HG02938 (cell line): ENCODE measurements around the gene TULP4.
A peak's percentile ranks its signal among the peaks of the same experiment; 100 is the strongest.

Experiments
- ATAC-seq: cut with Tn5 transposase; IDR thresholded peaks from one replicate; pipeline ENCODE4 v1.9.1; 2021; ENCODE audit warnings: mild to moderate bottlenecking, moderate library complexity; ENCODE audit not compliant: unreplicated experiment

Gene TULP4, protein sequence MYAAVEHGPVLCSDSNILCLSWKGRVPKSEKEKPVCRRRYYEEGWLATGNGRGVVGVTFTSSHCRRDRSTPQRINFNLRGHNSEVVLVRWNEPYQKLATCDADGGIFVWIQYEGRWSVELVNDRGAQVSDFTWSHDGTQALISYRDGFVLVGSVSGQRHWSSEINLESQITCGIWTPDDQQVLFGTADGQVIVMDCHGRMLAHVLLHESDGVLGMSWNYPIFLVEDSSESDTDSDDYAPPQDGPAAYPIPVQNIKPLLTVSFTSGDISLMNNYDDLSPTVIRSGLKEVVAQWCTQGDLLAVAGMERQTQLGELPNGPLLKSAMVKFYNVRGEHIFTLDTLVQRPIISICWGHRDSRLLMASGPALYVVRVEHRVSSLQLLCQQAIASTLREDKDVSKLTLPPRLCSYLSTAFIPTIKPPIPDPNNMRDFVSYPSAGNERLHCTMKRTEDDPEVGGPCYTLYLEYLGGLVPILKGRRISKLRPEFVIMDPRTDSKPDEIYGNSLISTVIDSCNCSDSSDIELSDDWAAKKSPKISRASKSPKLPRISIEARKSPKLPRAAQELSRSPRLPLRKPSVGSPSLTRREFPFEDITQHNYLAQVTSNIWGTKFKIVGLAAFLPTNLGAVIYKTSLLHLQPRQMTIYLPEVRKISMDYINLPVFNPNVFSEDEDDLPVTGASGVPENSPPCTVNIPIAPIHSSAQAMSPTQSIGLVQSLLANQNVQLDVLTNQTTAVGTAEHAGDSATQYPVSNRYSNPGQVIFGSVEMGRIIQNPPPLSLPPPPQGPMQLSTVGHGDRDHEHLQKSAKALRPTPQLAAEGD (N-terminal part only)

DNA sequence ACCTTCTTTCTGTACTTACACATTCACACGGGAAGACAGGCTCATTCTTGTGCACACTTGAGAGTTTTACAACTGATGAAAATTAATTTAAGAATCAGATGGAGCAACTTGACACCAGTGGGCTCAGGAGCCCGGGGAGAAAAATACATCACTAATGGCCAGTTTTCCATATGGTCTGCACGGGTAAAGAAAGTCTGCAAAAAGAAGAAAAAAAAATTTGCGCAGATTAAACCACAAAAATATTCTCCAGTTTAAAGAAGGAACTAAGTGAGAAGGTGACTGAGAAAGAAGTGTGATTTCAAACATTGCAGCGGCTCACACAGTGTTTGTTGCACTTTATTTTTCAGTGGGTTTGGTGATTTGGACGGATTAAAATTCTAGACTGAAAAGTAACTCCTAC, at the start of gene TULP4:
TSS of gene TULP4 (plus strand) at position 301 of the 400 bp plus-strand sequence. CDS start 1,552 bp downstream, outside the sequence.
- ATAC-seq: no peak

DNA sequence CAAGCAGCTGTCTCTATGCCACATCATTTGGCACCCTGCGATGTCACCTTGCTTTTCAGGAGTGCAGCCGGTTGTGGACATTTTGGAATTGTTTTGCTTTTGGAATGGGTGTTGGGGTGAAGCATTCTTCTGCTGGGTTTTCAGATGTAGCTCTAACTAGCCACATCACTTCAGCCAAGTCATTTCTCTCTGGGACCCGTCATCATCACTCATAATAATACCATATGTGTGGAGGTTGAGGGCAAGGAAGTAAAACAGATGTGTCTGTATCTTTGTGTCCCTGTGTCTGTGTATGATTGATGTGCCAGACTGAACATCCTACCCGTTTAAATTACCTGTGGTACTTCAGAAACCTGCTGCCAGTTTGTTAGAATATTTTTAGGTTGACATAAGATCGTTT, 49.5 kb upstream of the TULP4 start:
- ATAC-seq: no peak

DNA sequence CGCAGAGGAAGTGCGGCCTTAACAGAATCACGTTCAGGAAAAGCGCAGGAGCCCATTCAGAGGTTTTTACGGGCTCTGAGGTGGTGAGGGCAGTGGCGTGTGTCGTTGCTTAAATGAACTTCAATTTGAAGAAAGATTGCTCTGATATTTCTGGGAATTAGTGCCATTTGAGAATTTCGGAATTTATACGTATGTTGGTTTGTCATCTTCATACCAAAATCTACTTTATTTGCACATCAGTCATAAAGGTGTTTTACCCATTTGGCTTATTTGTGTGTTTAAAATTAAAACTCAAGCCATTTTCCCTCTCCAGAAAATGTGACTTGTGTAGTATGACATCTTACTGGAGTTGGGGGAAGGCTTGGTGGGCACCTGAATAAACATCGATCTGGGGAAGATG, 48.1 kb upstream of the TULP4 start:
- ATAC-seq: no peak

DNA sequence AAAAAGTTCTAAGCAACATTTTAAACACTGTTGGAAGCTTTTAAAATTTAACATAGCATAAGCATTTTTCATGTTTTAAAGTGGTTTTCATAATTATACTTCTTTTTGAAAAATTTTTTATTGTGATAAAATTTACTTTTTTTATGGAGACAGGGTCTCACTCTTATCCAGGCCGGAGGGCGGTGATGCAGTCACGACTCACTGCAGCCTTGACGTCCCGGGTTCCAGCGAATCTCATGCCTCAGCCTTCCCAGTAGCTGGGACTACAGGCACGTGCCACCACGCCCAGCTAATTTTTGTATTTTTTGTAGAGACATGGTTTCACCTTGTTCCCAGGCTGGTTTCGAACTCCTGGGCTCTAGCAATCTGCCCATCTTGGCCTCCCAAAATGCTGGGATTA, 46.1 kb upstream of the TULP4 start:
- no peak for ATAC-seq

DNA sequence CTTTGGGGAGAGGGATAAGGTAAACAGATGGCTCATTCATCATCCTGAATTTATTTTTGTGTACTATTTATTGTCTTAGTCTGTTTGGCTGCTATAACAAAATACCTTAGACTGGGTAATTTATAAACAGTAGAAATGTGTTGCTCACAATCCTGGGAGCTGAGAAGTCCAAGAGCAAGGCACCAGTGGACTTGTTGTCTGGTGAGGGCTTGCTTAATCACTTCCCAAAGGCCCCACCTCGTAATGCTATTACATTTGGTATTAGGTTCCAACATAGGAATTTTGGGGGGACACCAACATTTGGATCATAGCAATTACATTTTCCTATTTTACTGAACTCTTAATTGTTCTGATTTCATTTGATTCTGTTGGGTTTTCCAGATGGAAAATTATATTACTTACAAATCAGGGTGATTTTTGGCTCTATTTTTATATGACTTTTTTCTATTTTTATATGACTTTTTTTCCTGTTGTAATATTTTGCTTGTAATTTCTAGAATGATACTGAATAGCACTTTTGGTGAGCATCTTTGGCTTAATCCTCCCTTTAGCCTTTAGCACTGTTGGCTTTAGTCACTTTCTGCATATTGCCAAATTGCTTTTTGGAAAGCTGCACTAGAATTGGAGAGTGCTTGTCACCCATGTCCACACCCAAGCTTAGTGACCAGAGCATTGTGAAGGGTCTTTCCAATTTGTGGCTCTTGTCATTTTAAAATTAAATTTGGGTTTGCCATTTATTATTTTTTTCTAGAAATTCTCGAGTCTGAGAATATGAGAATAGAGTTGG, 43.7 kb upstream of the TULP4 start:
- ATAC-seq: no peak

DNA sequence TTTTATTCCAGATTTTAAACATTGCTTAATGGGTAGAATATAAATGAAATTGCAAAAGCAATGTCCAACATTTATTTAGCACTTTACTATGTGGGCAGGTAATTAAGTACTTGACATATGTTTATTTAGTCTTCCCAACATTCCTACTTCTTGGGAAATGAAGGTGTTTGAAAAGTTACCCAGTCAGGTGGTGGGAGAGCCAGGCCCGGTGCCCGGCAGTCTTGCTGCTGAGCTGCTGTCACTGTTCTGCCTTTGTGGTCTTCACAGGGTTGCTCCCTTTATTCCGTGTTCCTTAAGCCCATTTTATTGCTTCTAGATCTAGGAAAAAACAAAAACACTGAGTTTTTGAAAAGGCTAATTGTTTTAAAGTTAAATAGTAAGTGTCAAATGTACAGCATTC, 42.6 kb upstream of the TULP4 start:
- no peak for ATAC-seq

DNA sequence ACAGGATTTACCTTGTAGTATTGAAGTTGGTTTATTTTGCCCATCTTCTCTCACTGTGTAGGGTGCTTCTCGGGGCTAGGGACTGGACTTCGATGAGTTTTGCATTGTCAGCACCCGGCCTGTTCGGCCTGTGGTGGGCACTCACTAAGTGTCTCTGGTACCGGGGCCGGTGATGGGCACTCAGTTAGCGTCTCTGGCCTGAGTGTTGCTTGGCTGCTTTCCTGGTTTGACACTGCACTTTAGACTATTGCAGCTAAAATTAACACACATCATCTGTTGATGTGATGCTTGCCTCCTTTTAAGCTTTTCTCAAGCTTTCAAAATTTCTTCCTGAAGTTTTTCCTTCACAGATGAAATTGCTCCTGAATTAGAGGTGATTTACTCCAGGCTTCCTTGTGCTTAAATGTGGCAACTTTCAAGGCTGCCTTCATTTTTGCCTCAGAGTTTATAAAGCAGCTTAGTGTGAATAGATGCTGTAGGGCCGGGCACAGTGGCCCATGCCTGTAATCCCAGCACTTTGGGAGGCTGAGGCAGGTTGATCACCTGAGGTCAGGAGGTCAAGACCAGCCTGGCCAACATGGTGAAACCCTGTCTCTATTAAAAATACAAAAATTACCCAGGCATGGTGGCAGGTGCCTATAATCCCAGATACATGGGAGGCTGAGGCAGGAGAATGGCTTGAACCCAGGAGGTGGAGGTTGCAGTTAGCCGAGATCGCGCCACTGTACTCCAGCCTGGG, 41.7 kb upstream of the TULP4 start:
- ATAC-seq: no peak

DNA sequence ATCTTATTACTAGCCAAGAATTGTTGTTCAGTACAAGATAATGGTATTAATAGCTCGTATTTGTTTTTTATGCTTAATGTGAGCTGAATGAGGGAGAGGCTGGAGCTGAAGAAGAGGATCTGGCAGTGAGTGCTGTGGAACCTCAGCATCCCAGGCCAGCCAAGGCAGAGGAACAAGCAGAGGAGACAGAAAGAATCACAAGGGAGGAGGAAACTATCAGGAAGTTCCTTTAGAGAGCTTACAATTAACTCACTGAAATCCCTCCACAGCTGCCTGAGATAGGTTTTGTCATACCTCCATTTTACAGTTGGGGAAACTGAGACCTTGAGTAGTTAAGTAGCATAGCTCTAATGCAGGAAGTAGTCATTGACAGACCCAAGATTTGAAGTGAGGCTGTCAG, 39.9 kb upstream of the TULP4 start:
- ATAC-seq: no peak

DNA sequence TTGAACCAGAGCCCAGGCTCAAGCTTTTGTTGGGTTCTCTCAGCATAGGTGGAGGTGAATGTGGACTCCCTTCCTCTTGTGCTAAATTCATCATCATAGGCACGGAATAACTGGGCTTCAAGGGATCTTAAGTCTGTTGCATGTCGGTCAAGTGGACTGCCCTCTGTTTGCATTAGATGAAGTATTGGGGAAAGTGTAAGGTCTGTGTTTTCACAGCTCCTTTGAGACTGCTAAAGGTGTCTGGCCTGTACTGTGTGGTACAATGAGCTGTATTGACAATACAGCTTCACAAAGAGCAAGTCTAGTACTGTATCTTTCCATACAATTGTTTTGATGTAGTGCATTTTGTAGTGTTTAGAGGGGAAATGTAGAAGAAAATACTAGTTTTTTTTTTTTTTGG, 34.3 kb upstream of the TULP4 start:
- ATAC-seq: no peak

DNA sequence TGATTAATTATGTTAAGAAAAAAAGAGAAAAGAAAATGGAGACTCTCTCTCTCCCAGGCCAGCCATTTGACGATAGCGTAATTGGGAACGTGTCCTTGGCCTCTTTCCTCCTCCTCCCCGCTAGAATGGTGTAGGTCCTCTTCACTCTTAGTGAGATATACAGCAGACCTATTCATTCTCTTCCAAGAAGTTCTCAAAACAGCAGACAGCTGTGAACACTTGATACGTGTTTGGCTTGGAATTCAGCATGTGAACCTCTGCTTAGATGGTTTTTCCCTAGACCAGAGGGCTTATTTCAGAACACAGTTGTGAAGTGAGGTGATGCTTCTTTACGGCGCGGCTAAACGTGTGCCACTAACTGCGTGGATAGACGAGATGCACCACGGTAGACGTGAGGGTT, 32.6 kb upstream of the TULP4 start:
- no peak for ATAC-seq

DNA sequence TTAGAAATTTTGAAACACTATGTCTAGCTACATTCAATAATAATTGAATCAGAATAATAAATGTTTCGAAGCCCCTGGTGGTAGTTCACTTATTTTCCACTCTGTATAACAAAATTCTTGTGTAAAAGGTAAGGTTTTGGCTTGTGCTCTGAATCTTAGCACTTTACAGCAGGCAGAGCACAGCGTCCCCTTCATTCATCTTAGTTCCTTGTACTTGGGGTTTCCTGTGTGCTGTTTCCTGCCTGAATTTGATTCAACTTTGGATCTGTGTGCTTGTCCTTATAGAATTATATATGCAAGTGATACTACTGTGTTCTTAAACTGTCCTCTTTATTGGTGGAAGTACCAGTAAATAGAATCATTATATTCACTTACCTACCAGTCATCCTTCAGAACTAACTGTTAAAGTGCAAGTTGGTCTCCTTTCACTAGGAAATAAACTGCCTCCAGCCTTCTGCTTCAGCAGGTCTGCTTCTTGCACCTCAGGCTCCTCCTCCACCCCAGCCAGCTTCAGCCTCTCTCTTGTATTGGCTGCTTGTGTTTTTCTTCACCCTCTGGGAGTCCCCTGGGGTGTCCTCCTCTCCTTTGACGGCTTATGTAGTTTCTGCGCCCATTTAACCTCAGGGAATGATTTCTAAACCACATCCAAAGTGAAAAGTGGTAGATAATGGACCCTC, 28.8 kb upstream of the TULP4 start:
- no peak for ATAC-seq

DNA sequence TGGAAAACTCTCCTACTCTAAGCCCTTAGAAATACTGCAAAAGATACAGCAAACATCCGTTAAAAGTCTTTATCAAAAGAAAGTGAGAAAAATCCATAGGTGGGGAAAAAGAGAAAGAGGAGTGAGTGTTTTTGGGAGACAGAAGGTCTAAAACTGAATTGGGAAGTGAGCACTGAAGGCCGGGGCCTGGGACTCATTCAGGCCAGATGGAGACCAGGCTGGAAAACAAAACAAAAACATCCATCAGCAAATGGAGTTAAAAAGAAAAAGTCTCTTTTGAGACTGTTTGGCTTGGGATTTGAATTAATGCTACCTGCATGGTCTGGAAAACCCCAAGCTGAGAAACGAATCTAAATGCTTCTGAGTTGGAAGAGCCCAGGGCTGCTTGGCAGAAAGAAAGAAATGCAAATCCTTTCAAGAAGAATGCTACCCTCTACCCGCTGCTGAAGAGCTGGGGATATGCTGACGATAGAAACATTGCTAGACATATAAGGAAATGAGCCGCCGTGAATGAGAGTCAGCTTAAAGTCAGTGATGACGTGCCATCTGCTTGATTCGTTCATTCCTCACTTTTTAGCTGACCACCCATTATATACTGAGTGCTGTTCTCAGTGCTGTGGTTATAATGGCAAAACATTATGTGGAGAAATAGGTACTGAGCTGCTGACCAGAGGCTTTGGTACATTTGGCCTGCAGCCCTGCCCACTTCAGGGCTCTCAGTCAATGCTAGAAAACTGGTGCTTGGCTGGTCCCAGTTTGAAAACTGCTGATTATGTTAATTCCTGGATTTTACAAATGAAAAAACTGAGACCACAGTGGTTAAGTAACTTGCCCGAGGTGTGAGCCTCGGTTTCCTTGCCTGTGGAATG, 28.0 kb upstream of the TULP4 start:
- ATAC-seq: no peak

DNA sequence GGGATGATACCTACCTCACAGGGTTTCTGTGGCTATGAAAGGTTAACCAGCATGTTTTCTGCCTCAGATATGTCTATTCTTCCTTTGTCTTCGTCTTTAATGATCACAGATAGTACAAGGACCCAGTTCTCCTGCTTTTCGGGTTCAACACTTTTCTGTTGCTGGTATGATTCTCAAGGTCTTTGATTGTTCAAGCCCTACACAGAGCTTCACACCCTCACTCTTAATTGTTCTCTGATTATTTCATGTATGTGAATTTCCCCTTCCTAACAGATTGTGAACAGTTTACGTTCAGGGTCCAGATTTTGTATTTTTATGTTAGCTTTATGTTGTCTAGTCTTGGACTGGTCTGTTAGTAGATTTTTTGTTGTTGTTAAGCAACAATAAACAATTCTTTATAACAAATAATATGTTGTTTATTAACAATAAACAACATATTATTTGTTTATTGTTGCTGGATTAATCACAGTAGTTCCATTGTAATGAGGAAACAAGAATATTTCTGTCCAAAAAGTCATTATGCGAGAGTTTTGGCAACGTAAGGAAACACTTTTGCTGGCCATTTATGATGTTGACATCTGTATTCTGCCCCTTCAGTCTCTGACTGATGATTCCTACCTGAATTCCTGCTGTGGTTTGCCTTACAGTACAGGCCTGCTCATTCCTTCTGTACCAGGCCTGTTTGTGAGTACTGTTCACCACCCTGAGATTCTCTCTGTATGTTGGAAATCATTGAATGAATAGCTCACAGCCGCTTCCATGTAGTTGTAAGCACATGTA, 27.2 kb upstream of the TULP4 start:
- ATAC-seq: no peak

DNA sequence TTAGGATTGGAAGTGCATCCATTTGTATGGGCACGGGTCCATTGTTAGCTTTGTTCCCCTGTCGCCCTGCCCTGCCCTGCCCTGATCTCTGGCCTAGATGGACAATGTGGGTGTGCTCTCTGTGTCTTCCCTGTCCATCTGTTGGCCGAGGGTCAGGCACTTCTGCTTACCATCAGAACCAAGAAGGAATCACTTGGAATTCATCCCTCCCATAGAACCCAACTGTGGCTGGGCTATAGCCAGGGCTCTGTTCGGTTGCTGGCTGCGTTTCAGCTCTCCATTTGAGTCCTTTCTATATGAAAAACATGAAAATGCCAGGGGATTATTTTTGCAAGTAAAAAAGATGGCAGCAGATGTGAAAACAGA, 26.6 kb upstream of the TULP4 start:
- ATAC-seq: no peak

DNA sequence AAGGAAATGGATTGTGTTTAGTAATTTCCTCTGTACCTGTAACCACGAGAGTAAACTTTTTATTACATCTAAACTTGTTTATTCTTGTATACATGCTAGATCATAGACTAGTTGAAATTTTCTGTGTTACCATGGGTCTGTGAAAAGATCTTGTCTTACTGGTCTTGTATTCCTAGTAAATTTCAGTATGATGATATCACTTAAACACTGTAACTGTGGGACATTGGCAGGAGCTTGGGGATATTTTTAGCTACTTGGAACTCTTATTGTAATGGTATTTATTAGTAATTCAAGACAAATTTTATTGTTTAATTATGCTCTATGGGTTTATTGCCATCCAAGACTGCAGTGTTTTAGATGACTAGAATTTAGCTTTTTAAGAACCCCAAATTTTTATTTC, 25.9 kb upstream of the TULP4 start:
- ATAC-seq: no peak

DNA sequence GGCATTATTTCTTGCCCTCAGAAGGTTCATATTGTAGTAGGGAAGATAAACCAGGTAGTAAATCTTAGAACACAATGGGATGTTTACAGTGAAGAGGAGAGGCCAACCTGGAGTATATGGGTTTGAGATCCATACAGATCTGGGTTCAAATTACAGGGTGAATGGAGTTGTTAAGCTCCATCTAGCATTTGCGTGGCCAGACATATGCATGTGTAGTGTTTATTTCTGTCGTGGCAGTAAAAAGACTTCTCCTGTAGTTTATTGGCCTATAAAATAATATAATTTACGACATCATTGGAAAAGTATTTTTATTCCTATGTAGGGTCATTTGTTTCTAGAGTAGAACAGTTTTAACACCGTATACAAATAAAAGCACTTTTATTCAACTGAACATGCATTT, 25.2 kb upstream of the TULP4 start:
- no peak for ATAC-seq

DNA sequence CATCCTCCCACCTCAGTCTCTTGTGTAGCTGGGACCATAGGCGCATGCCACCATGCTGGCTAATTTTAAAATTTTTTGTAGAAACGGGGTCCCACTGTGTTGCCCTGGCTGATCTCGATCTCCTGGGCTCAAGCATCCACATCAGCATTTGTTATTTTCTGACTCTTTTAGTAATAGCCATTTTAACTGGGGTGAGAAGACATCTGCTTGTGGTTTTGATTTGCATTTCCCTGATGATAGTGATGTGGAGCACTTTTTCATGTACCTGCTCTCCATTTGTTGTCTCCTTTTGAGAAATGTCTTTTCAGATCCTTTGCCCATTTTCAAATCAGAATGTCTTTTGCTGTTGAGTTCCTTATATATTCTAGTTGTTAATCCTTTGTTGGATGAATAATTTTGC, 22.2 kb upstream of the TULP4 start:
- peak; percentile 66 for ATAC-seq

DNA sequence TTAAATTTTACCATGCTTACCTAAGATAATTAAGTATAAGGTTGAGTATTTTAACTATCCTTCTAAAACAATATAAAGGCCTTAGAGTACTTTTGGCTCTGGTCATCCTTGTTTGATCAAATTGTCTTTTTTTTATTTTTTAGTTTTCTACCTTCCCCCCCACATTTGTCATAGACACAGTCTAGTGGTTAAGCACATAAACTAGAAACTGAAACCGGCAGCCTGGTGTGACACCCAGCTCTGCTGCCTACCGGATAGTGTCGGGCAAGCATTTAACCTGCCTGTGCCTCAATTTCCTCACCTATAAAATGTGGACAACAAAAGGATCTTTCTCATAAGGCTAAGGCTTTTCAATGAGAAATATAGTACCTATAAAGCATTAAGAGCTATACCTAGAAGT, 21.6 kb upstream of the TULP4 start:
- ATAC-seq: peak; percentile 85

DNA sequence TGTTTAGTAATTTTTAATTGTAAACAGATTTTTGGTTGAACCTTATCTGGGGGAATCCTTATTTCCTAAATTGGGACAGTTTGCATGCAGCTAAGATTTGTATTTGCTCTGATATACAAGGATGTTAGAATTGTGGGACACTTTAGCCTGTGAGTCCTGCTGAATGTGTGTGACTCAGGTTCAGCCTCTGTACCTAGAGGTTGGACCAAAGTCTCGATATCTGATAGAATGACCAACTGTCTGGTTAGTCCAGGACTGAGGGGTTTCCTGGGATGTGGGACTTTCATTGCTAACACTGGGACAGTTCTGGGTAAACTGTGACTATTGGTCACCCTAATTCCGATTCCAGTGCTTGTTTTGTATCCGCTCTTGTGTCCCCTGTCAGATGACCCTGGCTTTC, 20.2 kb upstream of the TULP4 start:
- ATAC-seq: no peak
